ENCODE measurements around the gene THPO. TPM values are rescaled to one million over a fixed set of nuclear protein-coding genes. Genes with fewer than 3 reads are reported as not detected.

Gene THPO
- total RNA-seq, 2 experiments from 2014 or later, result not detected

- H3K27ac Mint-ChIP-seq, result no peak overlapping the region
- H3K4me3 Mint-ChIP-seq, result no peak overlapping the region
- no peaks in the 10 kb centered on the region for H3K36me3 Mint-ChIP-seq (ENCODE audit: low read depth)
- H3K9me3 Mint-ChIP-seq, result no peaks in the 10 kb centered on the region
- DNase-seq, result no peak
- peaks cover 5% of the 10 kb centered on the region for H3K4me1 Mint-ChIP-seq
- POLR2A ChIA-PET, result no interaction called here
- CTCF ChIA-PET, result interaction anchor here (0.7 to 2.4 kb wide), 2 partner anchors 9 to 132 kb away, joined by 3 to 17 read pairs; no protein-coding TSS in a partner anchor
- peaks cover 50% of the 10 kb centered on the region for H3K27me3 Mint-ChIP-seq
Observed at GRCh38 chr3:184381261-184382224, 3.5 kb upstream of the THPO start.

GRCh38 chr3:184380627-184381260 lies 2.7 kb upstream of the THPO start:
- Mint-ChIP-seq H3K4me3 (no peak overlapping the region), H3K27me3 (peaks cover 56% of the 10 kb centered on the region), H3K27ac (no peak overlapping the region), H3K9me3 (no peaks in the 10 kb centered on the region), H3K36me3 (ENCODE audit: low read depth) (no peaks in the 10 kb centered on the region), H3K4me1 (peaks cover 5% of the 10 kb centered on the region)
- no peak for DNase-seq
- POLR2A ChIA-PET, result no interaction called here
- CTCF ChIA-PET, result interaction anchor here (0.7 to 2.4 kb wide), 2 partner anchors 8 to 133 kb away, joined by 3 to 17 read pairs; no protein-coding TSS in a partner anchor

- Mint-ChIP-seq H3K36me3 (ENCODE audit: low read depth) (no peaks in the 10 kb centered on the region), H3K27me3 (peaks cover 61% of the 10 kb centered on the region), H3K9me3 (no peaks in the 10 kb centered on the region), H3K4me3 (no peak overlapping the region), H3K27ac (no peak overlapping the region), H3K4me1 (peaks cover 5% of the 10 kb centered on the region)
- ChIA-PET POLR2A (no interaction called here), CTCF (interaction anchor here (2.4 kb wide), 1 partner anchor 8 kb away, joined by 17 read pairs; no protein-coding TSS in a partner anchor)
- no peak for DNase-seq
Observed at GRCh38 chr3:184380185-184380626, 2.2 kb upstream of the THPO start.

GRCh38 chr3:184379358-184380184 lies 1.6 kb upstream of the THPO start, which contains the start of gene CHRD:
Gene CHRD, plus strand, starts transcription at chr3:184380054. Its CDS starts 265 bp downstream, at chr3:184380319.
- POLR2A ChIA-PET, result no interaction called here
- Mint-ChIP-seq H3K27ac (no peak within 1 kb of the TSS), H3K9me3 (no peaks in the 10 kb centered on the region), H3K27me3 (peaks cover 64% of the 10 kb centered on the region), H3K4me1 (peaks cover 5% of the 10 kb centered on the region), H3K4me3 (peak within 1 kb of the TSS; percentile 37), H3K36me3 (ENCODE audit: low read depth) (no peaks in the 10 kb centered on the region)
- DNase-seq, result no peak
- CTCF ChIA-PET, result no interaction called here

GRCh38 chr3:184378651-184379357 lies 797 bp upstream of the THPO start:
- DNase-seq, result no peak
- peaks cover 5% of the 10 kb centered on the region for H3K4me1 Mint-ChIP-seq
- H3K27ac Mint-ChIP-seq, result no peak overlapping the region
- CTCF ChIA-PET, result no interaction called here
- peak overlapping the region; percentile 37 for H3K4me3 Mint-ChIP-seq
- POLR2A ChIA-PET, result no interaction called here
- no peaks in the 10 kb centered on the region for H3K36me3 Mint-ChIP-seq (ENCODE audit: low read depth)
- H3K27me3 Mint-ChIP-seq, result peaks cover 68% of the 10 kb centered on the region
- H3K9me3 Mint-ChIP-seq, result no peaks in the 10 kb centered on the region

- POLR2A ChIA-PET, result no interaction called here
- no peak for DNase-seq
- Mint-ChIP-seq H3K9me3 (no peaks in the 10 kb centered on the region), H3K4me3 (no peak overlapping the region), H3K4me1 (peaks cover 5% of the 10 kb centered on the region), H3K27me3 (peaks cover 62% of the 10 kb centered on the region), H3K27ac (no peak overlapping the region), H3K36me3 (ENCODE audit: low read depth) (no peaks in the 10 kb centered on the region)
- CTCF ChIA-PET, result no interaction called here
Observed at GRCh38 chr3:184377374-184377773, 633 bp downstream of the THPO start.

- no peak for DNase-seq
- H3K4me1 Mint-ChIP-seq, result peaks cover 8% of the 10 kb centered on the region
- peaks cover 2% of the 10 kb centered on the region for H3K36me3 Mint-ChIP-seq (ENCODE audit: low read depth)
- H3K9me3 Mint-ChIP-seq, result no peaks in the 10 kb centered on the region
- peaks cover 47% of the 10 kb centered on the region for H3K27me3 Mint-ChIP-seq
- POLR2A ChIA-PET, result no interaction called here
- H3K4me3 Mint-ChIP-seq, result no peak overlapping the region
- CTCF ChIA-PET, result interaction anchor here (0.9 to 1.2 kb wide), 3 partner anchors 138 to 168 kb away, joined by 3 to 9 read pairs (median 4); no protein-coding TSS in a partner anchor
- no peak overlapping the region for H3K27ac Mint-ChIP-seq
Observed at GRCh38 chr3:184375747-184376461, 2.1 kb downstream of the THPO start.

- peaks cover 33% of the 10 kb centered on the region for H3K27me3 Mint-ChIP-seq
- H3K9me3 Mint-ChIP-seq, result no peaks in the 10 kb centered on the region
- H3K4me3 Mint-ChIP-seq, result no peak overlapping the region
- H3K36me3 Mint-ChIP-seq (ENCODE audit: low read depth), result peaks cover 18% of the 10 kb centered on the region
- no peak overlapping the region for H3K27ac Mint-ChIP-seq
- DNase-seq, result no peak
- ChIA-PET CTCF (interaction anchor here (2.6 to 3.7 kb wide), 5 partner anchors 8 to 169 kb away, joined by 17 to 123 read pairs (median 18); no protein-coding TSS in a partner anchor), POLR2A (no interaction called here)
- peaks cover 4% of the 10 kb centered on the region for H3K4me1 Mint-ChIP-seq
Observed at GRCh38 chr3:184373422-184373821, 4.6 kb downstream of the THPO start.

GRCh38 chr3:184372911-184373310 lies 5.1 kb downstream of the THPO start:
- H3K4me3 Mint-ChIP-seq, result no peak overlapping the region
- ChIA-PET POLR2A (interaction anchor here (2.6 kb wide), 1 partner anchor 11 kb away, joined by 9 read pairs; the partner anchor contains the start of genes CLCN2 and POLR2H), CTCF (interaction anchor here (2.6 to 3.7 kb wide), 5 partner anchors 8 to 169 kb away, joined by 17 to 123 read pairs (median 18); no protein-coding TSS in a partner anchor)
- H3K4me1 Mint-ChIP-seq, result peaks cover 4% of the 10 kb centered on the region
- DNase-seq, result no peak
- peaks cover 28% of the 10 kb centered on the region for H3K27me3 Mint-ChIP-seq
- H3K9me3 Mint-ChIP-seq, result no peaks in the 10 kb centered on the region
- H3K27ac Mint-ChIP-seq, result no peak overlapping the region
- H3K36me3 Mint-ChIP-seq (ENCODE audit: low read depth), result peaks cover 22% of the 10 kb centered on the region

GRCh38 chr3:184372296-184372821 lies 5.6 kb downstream of the THPO start:
- no peak overlapping the region for H3K4me3 Mint-ChIP-seq
- no peak overlapping the region for H3K27ac Mint-ChIP-seq
- H3K4me1 Mint-ChIP-seq, result peaks cover 4% of the 10 kb centered on the region
- DNase-seq, result no peak
- H3K36me3 Mint-ChIP-seq (ENCODE audit: low read depth), result peaks cover 25% of the 10 kb centered on the region
- H3K9me3 Mint-ChIP-seq, result no peaks in the 10 kb centered on the region
- peaks cover 23% of the 10 kb centered on the region for H3K27me3 Mint-ChIP-seq
- POLR2A ChIA-PET, result interaction anchor here (2.6 kb wide), 1 partner anchor 11 kb away, joined by 9 read pairs; the partner anchor contains the start of genes CLCN2 and POLR2H
- CTCF ChIA-PET, result interaction anchor here (0.7 to 3.7 kb wide), 22 partner anchors 9 to 192 kb away, joined by 3 to 123 read pairs (median 7); partner anchors contain the start of genes CLCN2 and POLR2H

GRCh38 chr3:184371570-184372018 lies 6.4 kb downstream of the THPO start:
- H3K27ac Mint-ChIP-seq, result no peak overlapping the region
- H3K9me3 Mint-ChIP-seq, result no peaks in the 10 kb centered on the region
- H3K27me3 Mint-ChIP-seq, result peaks cover 18% of the 10 kb centered on the region
- DNase-seq, result peak; percentile 73
- H3K4me1 Mint-ChIP-seq, result peaks cover 6% of the 10 kb centered on the region
- peaks cover 32% of the 10 kb centered on the region for H3K36me3 Mint-ChIP-seq (ENCODE audit: low read depth)
- H3K4me3 Mint-ChIP-seq, result no peak overlapping the region
- CTCF ChIA-PET, result interaction anchor here (0.7 to 3.7 kb wide), 36 partner anchors 8 to 476 kb away, joined by 3 to 123 read pairs (median 4); partner anchors contain the start of genes CLCN2, FAM131A and POLR2H
- POLR2A ChIA-PET, result interaction anchor here (0.6 to 2.6 kb wide), 3 partner anchors 10 to 143 kb away, joined by 3 to 9 read pairs (median 3); partner anchors contain the start of genes CLCN2 and POLR2H
